B cell (primary cell): Measurements from ENCODE around the gene PEX13. TPM values are rescaled to one million over a fixed set of nuclear protein-coding genes. Genes with fewer than 3 reads are reported as not detected.
A peak's percentile ranks its signal among the peaks of the same experiment; 100 is the strongest.

Source experiments
- ATAC-seq: fragments of 200-7000 bp; cut with Tn5 transposase; one replicate; pipeline ENCODE4 v1.10.0; 2021; ENCODE audit warnings: low read depth, mild to moderate bottlenecking, moderate number of reproducible peaks, moderate library complexity
- CTCF ChIA-PET: fragments of 350-600 bp; sonication (Branson Sonifier 250); formaldehyde crosslinking; loops from one replicate; lab custom pipeline; 2021; ENCODE audit warnings: antibody characterized with exemption, inconsistent platforms; lab: Charles Lee
- POLR2A ChIA-PET: fragments of 350-600 bp; sonication (Branson Sonifier 250); formaldehyde crosslinking; loops from one replicate; lab custom pipeline; 2021; ENCODE audit warnings: antibody characterized with exemption; lab: Charles Lee
- DNase-seq: peaks from one replicate; pipeline ENCODE4 v3.0.0; 2013
- H2AFZ ChIP-seq: 2 replicates; pipeline ENCODE4 v1.6.1; 2012; ENCODE audit warnings: mild to moderate bottlenecking, low read depth, low read length; ENCODE audit not compliant: insufficient read depth, poor library complexity, severe bottlenecking
- H3K27ac ChIP-seq, 2 donors: 1 replicate in 1 of 2; 2 replicates in 1 of 2; pipeline ENCODE4 v1.5.1; 2012 to 2013; ENCODE audit warnings: low read length in 2 of 2, mild to moderate bottlenecking in 2 of 2, moderate library complexity in 1 of 2
- H3K27me3 ChIP-seq, 4 experiments: fragments of 200-600 bp in 1 of 4; sonication (generic) in 1 of 4; replicated peaks in 1 of 4; 1 replicate in 2 of 4; 2 replicates in 2 of 4; pipeline versions ENCODE4 v1.6.1 to v1.7.0; 2013 to 2016; ENCODE audit warnings: low read length in 3 of 4, mild to moderate bottlenecking in 2 of 4, mixed read lengths in 1 of 4, moderate library complexity in 1 of 4; ENCODE audit not compliant: insufficient read depth in 4 of 4, control insufficient read depth in 3 of 4; ENCODE audit errors: control extremely low read depth in 1 of 4
- H3K36me3 ChIP-seq, 2 experiments: replicated peaks in 1 of 2; 1 replicate in 1 of 2; 2 replicates in 1 of 2; pipeline versions ENCODE4 v1.6.1 to v1.7.1; 2013; ENCODE audit warnings: low read length in 1 of 2; ENCODE audit not compliant: insufficient read depth in 2 of 2, control insufficient read depth in 1 of 2; ENCODE audit errors: control extremely low read depth in 1 of 2, extremely low read depth in 1 of 2
- H3K4me1 ChIP-seq, 2 donors: fragments of 200-600 bp in 1 of 2; sonication (generic) in 1 of 2; 1 replicate in 1 of 2; 2 replicates in 1 of 2; pipeline versions ENCODE4 v1.5.1 to v1.6.1; 2013 to 2017; ENCODE audit warnings: low read length in 2 of 2; ENCODE audit not compliant: control insufficient read depth in 2 of 2, insufficient read depth in 2 of 2
- H3K4me2 ChIP-seq: replicated peaks from 2 replicates; pipeline ENCODE3; 2012; ENCODE audit warnings: mild to moderate bottlenecking, low read depth, low read length; ENCODE audit not compliant: poor library complexity, severe bottlenecking
- H3K4me3 ChIP-seq, 5 experiments: fragments of 200-600 bp in 1 of 5; sonication (generic) in 1 of 5; 1 replicate in 3 of 5; 2 replicates in 2 of 5; pipeline versions ENCODE4 v1.5.1 to v1.7.0; 2011 to 2016; ENCODE audit warnings: low read length in 4 of 5, mild to moderate bottlenecking in 4 of 5, low read depth in 2 of 5, control low read depth in 1 of 5, moderate library complexity in 1 of 5; ENCODE audit not compliant: insufficient read depth in 1 of 5; ENCODE audit errors: control extremely low read depth in 1 of 5, extremely low read depth in 1 of 5
- H3K79me2 ChIP-seq: fragments of 200-600 bp; sonication (generic); one replicate; pipeline ENCODE4 v1.6.0; 2016; ENCODE audit warnings: low read length; ENCODE audit not compliant: control insufficient read depth, insufficient read depth
- H3K9ac ChIP-seq: fragments of 200-600 bp; sonication (generic); 2 replicates; pipeline ENCODE4 v1.6.1; 2017; ENCODE audit warnings: mild to moderate bottlenecking, low read length, moderate library complexity
- H3K9me3 ChIP-seq, 3 donors: one replicate each; pipeline versions ENCODE4 v1.6.1 to v1.7.1; 2013; ENCODE audit warnings: low read length in 2 of 3; ENCODE audit not compliant: control insufficient read depth in 2 of 3, insufficient read depth in 1 of 3; ENCODE audit errors: control extremely low read depth in 1 of 3
- H4K20me1 ChIP-seq: 2 replicates; pipeline ENCODE4 v1.6.0; 2012; ENCODE audit warnings: mild to moderate bottlenecking, low read length; ENCODE audit not compliant: insufficient read depth, control insufficient read depth, poor library complexity, severe bottlenecking
- H3K27ac Mint-ChIP-seq: one replicate; pipeline ENCODE4 v1.8.0; 2021; ENCODE audit warnings: mixed read lengths
- H3K27me3 Mint-ChIP-seq: one replicate; pipeline ENCODE4 v1.8.0; 2021; ENCODE audit warnings: mixed read lengths
- H3K4me1 Mint-ChIP-seq: one replicate; pipeline ENCODE4 v1.8.0; 2021; ENCODE audit warnings: mixed read lengths
- H3K4me3 Mint-ChIP-seq: one replicate; pipeline ENCODE4 v1.8.0; 2021; ENCODE audit warnings: mixed read lengths
- H3K9me3 Mint-ChIP-seq: one replicate; pipeline ENCODE4 v1.8.0; 2022; ENCODE audit warnings: mixed read lengths; ENCODE audit not compliant: insufficient read depth
- EZH2 ChIP-seq: IDR thresholded peaks from 2 replicates; pipeline ENCODE4 v1.6.1; 2012; ENCODE audit warnings: borderline replicate concordance, low read depth, mild to moderate bottlenecking, moderate library complexity, low read length; ENCODE audit not compliant: insufficient read depth, poor library complexity, severe bottlenecking
- WGBS: methylation state at CpG from one replicate; pipeline ENCODE4 v1.1.5; 2013; ENCODE audit warnings: missing lambda C conversion rate; ENCODE audit not compliant: insufficient coverage; 5-methylcytosine and 5-hydroxymethylcytosine counted together
- intact Hi-C: fragments of 100-400 bp; cut with micrococcal nuclease; formaldehyde crosslinking; loops from one replicate; pipeline ENCODE4 v1.10.0; 2022
- polyA plus RNA-seq: library from polyadenylated mRNA; depleted of rRNA; stranded (reverse); fragments of >200 nt; gene quantifications from 2 replicates; pipeline ENCODE4 v1.2.3, GENCODE V29; 2012
- total RNA-seq, 2 donors: library from RNA; stranded (reverse); fragments of 120-200 nt in 1 of 2; gene quantifications; 1 replicate in 1 of 2; 2 replicates in 1 of 2; pipeline versions ENCODE4 v1.2.3 to v1.2.4, GENCODE V29; 2013 to 2022
- TF ChIP-seq, protein P1 (sequence below): fragments of 200-600 bp; IDR thresholded peaks from one replicate; pipeline ENCODE4 v1.8.0; 2022; ENCODE audit warnings: antibody characterized with exemption, mild to moderate bottlenecking

The PEX13 gene
- total and polyA plus RNA-seq, 2 donors (not counting 1 experiment from before 2014, with no cell fraction given): 6.1 to 19.8 TPM

DNA sequence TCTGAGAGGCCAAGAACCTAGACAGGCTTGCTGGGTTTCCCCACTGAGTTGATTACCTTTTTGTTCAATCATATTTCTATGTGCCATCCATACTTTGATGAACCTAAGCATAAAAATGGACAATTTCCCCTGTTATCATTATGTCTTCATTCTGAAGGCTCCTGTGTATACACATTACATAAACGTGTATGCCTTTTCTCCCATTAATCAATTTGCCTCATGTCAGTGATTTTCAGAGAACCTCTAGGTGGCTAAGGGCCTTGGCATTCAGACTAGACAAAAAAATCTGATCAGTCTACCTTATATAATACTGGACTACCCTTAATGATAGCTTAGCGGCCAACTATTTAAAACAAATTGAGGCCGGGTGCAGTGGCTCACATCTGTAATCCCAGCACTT, 4.1 kb upstream of the PEX13 start:
- Mint-ChIP-seq H3K4me1 (peaks cover 22% of the 10 kb centered on the region), H3K4me3 (no peak overlapping the region), H3K27me3 (no peaks in the 10 kb centered on the region), H3K9me3 (no peaks in the 10 kb centered on the region), H3K27ac (no peak overlapping the region)
- TF ChIP-seq, protein P1, sequence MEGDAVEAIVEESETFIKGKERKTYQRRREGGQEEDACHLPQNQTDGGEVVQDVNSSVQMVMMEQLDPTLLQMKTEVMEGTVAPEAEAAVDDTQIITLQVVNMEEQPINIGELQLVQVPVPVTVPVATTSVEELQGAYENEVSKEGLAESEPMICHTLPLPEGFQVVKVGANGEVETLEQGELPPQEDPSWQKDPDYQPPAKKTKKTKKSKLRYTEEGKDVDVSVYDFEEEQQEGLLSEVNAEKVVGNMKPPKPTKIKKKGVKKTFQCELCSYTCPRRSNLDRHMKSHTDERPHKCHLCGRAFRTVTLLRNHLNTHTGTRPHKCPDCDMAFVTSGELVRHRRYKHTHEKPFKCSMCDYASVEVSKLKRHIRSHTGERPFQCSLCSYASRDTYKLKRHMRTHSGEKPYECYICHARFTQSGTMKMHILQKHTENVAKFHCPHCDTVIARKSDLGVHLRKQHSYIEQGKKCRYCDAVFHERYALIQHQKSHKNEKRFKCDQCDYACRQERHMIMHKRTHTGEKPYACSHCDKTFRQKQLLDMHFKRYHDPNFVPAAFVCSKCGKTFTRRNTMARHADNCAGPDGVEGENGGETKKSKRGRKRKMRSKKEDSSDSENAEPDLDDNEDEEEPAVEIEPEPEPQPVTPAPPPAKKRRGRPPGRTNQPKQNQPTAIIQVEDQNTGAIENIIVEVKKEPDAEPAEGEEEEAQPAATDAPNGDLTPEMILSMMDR: no peak
- no peak for TF ChIP-seq EZH2
- intact Hi-C loops: no loop called here
- no CpG with 5 or more reads among the region's 3 CpGs for WGBS
- H3K9ac ChIP-seq: no peak overlapping the region
- H4K20me1 ChIP-seq: no peaks in the 10 kb centered on the region
- H3K36me3 ChIP-seq: peaks cover 0 to 2% of the 10 kb centered on the region in 2 experiments
- H3K27ac ChIP-seq: no peak overlapping the region
- CTCF ChIA-PET: interaction anchor here (0.5 kb wide), 1 partner anchor 340 kb away, joined by 3 read pairs; no protein-coding TSS in a partner anchor
- H3K27me3 ChIP-seq: no peaks in the 10 kb centered on the region
- no peak overlapping the region for H3K4me3 ChIP-seq
- no peak overlapping the region for H3K4me2 ChIP-seq
- ATAC-seq: no peak
- peaks cover 5 to 8% of the 10 kb centered on the region in 2 donors for H3K4me1 ChIP-seq
- H3K9me3 ChIP-seq: no peaks in the 10 kb centered on the region
- peaks cover 20% of the 10 kb centered on the region for H3K79me2 ChIP-seq
- POLR2A ChIA-PET: no interaction called here
- H2AFZ ChIP-seq: no peak overlapping the region
- DNase-seq: no peak

DNA sequence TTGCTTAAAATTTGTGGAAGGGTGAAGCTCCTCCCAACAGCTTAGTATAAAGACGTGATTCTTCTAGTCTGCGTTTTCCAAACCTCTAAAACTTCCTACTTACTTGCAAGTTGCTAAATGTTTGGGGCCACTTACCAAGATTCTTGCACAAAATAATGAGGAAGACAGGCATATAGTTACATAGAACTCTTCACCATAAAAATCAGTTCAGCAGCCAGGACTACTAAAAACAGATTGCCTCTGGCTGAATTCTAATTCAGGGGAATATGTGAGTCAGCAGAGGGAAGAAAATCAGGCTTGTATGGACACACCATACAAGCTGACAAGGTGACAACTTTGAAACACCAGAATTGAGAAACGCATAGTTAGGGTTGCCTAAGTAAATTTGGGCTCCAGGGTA, 2.8 kb upstream of the PEX13 start:
- Histone ChIP-seq H3K4me3 (no peak overlapping the region), H3K27ac (no peak overlapping the region), H3K9ac (no peak overlapping the region), H3K9me3 (no peaks in the 10 kb centered on the region), H2AFZ (no peak overlapping the region), H3K79me2 (peaks cover 31% of the 10 kb centered on the region), H3K4me1 (peaks cover 5 to 19% of the 10 kb centered on the region in 2 donors), H3K36me3 (peaks cover 0 to 2% of the 10 kb centered on the region in 2 experiments), H3K27me3 (no peaks in the 10 kb centered on the region), H3K4me2 (no peak overlapping the region), H4K20me1 (no peaks in the 10 kb centered on the region)
- ATAC-seq (no peak), DNase-seq (no peak)
- Mint-ChIP-seq H3K9me3 (no peaks in the 10 kb centered on the region), H3K4me3 (peak overlapping the region; percentile 8), H3K27ac (peak overlapping the region; percentile 39), H3K27me3 (no peaks in the 10 kb centered on the region), H3K4me1 (peaks cover 32% of the 10 kb centered on the region)
- 100% methylated on average over 1 of the region's 3 CpGs for WGBS
- TF ChIP-seq, protein P1: no peak
- TF ChIP-seq EZH2: no peak
- intact Hi-C loops: loop anchor here (5.0 kb wide), 1 partner anchor 523 kb away; the partner anchor contains the start of gene XPO1
- ChIA-PET CTCF (no interaction called here), POLR2A (no interaction called here)
